ENCODE data around the gene ATXN7L3B.

DNA sequence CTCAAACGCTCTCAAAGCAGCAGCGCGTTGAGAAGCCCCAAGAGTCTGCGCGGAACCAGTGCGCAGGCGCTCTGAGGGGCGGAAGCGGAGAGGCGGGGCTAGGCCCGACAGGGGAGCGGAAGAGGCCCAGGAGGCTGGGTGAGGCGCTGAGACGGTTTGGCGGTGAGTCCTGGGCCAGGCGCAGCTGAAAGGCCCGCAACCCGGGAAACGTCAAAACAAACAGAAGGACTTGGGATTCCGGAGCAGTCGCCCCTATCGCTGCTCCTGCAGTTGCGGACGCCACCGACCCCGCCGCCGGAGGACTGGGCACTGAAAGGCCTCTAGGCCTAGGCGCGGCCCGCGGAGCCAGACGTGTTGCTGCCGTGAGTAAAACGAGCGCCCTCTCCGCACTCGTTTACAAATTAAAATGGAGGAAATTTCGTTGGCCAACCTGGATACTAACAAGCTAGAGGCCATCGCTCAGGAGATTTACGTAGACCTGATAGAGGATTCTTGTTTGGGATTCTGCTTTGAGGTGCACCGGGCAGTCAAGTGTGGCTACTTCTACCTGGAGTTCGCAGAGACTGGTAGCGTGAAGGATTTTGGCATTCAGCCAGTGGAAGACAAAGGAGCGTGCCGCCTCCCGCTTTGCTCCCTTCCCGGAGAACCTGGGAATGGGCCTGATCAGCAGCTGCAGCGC lies at the start of gene ATXN7L3B:
- TF ChIP-seq, protein P1, sequence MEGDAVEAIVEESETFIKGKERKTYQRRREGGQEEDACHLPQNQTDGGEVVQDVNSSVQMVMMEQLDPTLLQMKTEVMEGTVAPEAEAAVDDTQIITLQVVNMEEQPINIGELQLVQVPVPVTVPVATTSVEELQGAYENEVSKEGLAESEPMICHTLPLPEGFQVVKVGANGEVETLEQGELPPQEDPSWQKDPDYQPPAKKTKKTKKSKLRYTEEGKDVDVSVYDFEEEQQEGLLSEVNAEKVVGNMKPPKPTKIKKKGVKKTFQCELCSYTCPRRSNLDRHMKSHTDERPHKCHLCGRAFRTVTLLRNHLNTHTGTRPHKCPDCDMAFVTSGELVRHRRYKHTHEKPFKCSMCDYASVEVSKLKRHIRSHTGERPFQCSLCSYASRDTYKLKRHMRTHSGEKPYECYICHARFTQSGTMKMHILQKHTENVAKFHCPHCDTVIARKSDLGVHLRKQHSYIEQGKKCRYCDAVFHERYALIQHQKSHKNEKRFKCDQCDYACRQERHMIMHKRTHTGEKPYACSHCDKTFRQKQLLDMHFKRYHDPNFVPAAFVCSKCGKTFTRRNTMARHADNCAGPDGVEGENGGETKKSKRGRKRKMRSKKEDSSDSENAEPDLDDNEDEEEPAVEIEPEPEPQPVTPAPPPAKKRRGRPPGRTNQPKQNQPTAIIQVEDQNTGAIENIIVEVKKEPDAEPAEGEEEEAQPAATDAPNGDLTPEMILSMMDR (IDR thresholded peaks at IDR 0.05): peak in 3 of 6 experiments; percentile 4 to 12 (median 6)
- peak in 3 of 4 donors; percentile 64 to 84 (median 67) for TF ChIP-seq POLR2A (IDR thresholded peaks at IDR 0.05)

Data from esophagus squamous epithelium (tissue), 4 donors.